Measurements from ENCODE around the gene GPR45.

GRCh38 chr2:105243961-105244360 lies 2.4 kb downstream of the GPR45 start:
- TF ChIP-seq CBFB (IDR thresholded peaks at IDR 0.05; ENCODE audit: low read depth) = no peak
- TF ChIP-seq IRF3 (IDR thresholded peaks at IDR 0.05) = no peak
- TF ChIP-seq ATF7 (IDR thresholded peaks at IDR 0.05; ENCODE audit: low read depth) = no peak
- no peak for TF ChIP-seq ZNF274 (IDR thresholded peaks at IDR 0.05; ENCODE audit: insufficient read depth, insufficient read length)
- TF ChIP-seq DPF2 (IDR thresholded peaks at IDR 0.05) = no peak

All from GM12878 (cell line).